Measurements from ENCODE around the gene SMAD2. TPM values are rescaled to one million over a fixed set of nuclear protein-coding genes. Genes with fewer than 3 reads are reported as not detected.

SMAD2 gene
- total RNA-seq, 1 donor from 2014 or later = 144 TPM

DNA sequence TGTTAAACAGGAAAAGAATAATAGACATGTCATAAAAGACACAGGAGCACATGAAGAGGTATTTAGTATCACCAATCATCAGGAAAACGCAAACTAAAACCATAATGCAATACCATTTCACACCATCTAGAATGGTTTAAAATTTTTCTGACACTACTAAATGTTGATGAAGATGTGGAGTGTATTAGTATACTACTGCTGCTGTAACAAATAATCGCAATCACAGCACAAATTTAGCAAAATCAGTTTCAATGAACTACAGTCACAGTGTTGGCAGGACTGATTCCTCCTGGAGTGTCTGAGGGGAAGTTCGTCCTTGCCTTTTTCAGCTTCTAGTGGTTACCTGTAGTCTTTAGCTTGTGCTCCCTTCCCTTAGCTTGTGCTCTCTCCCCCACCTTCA lies 24.1 kb downstream of the SMAD2 start:
- Histone ChIP-seq H3K27me3 (ENCODE audit: insufficient read depth, low read length) (no peaks in the 10 kb centered on the region), H3K9ac (ENCODE audit: low read length) (no peak overlapping the region), H3K9me3 (ENCODE audit: insufficient read depth, low read depth, low read length) (no peaks in the 10 kb centered on the region), H3K4me1 (ENCODE audit: insufficient read depth, low read length) (no peaks in the 10 kb centered on the region), H4K20me1 (ENCODE audit: insufficient read depth, low read length) (peaks cover 91% of the 10 kb centered on the region), H3K27ac (ENCODE audit: low read depth, low read length) (no peak overlapping the region), H2AFZ (ENCODE audit: low read depth, low read length) (no peak overlapping the region), H3K36me3 (ENCODE audit: insufficient read depth, low read length) (no peaks in the 10 kb centered on the region), H3K79me2 (ENCODE audit: insufficient read depth, low read length) (peaks cover 100% of the 10 kb centered on the region), H3K4me3 (ENCODE audit: insufficient read depth, low read depth, low read length) (no peak overlapping the region), H3K4me2 (ENCODE audit: low read length) (no peak overlapping the region)
- H3K4me3 Mint-ChIP-seq (ENCODE audit: unreplicated experiment) = no peak overlapping the region
- TF ChIP-seq, protein P1, sequence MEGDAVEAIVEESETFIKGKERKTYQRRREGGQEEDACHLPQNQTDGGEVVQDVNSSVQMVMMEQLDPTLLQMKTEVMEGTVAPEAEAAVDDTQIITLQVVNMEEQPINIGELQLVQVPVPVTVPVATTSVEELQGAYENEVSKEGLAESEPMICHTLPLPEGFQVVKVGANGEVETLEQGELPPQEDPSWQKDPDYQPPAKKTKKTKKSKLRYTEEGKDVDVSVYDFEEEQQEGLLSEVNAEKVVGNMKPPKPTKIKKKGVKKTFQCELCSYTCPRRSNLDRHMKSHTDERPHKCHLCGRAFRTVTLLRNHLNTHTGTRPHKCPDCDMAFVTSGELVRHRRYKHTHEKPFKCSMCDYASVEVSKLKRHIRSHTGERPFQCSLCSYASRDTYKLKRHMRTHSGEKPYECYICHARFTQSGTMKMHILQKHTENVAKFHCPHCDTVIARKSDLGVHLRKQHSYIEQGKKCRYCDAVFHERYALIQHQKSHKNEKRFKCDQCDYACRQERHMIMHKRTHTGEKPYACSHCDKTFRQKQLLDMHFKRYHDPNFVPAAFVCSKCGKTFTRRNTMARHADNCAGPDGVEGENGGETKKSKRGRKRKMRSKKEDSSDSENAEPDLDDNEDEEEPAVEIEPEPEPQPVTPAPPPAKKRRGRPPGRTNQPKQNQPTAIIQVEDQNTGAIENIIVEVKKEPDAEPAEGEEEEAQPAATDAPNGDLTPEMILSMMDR (IDR thresholded peaks at IDR 0.05; ENCODE audit: insufficient read depth, low read depth, low read length) = no peak
- no peak for TF ChIP-seq EZH2 (IDR thresholded peaks at IDR 0.05; ENCODE audit: insufficient read depth, low read length)
- FAIRE-seq (peak; percentile 37), DNase-seq (ENCODE audit: low read depth) (no peak)
- H3K9me3 Mint-ChIP-seq (ENCODE audit: unreplicated experiment) = peaks cover 2% of the 10 kb centered on the region
- no peaks in the 10 kb centered on the region for H3K27me3 Mint-ChIP-seq (ENCODE audit: low read depth, unreplicated experiment)
- peaks cover 16% of the 10 kb centered on the region for H3K36me3 Mint-ChIP-seq (ENCODE audit: low read depth, unreplicated experiment)
- H3K4me1 Mint-ChIP-seq (ENCODE audit: low read depth, unreplicated experiment) = peaks cover 27% of the 10 kb centered on the region
- no peak overlapping the region for H3K27ac Mint-ChIP-seq (ENCODE audit: unreplicated experiment)

DNA sequence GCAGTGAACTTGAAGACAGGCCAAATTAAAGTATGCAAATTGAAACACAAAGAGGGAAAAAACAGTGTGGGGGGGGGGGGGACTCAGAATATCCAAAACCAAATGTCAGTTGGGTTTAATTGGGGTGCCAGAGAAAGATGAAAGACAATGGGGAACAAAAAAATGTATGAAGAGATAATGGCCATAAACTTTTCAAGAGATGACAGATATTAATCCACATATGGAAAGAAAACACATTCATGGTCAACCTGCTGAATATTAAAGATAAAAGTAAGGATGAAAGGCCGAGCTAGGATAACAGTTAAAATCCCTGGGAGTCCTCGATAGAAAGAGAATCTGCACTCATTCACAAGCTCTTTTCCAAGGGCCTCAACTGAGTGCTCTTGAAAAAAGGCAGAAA lies 26.6 kb downstream of the SMAD2 start:
- peaks cover 100% of the 10 kb centered on the region for H3K79me2 ChIP-seq (ENCODE audit: insufficient read depth, low read length)
- FAIRE-seq (no peak), DNase-seq (ENCODE audit: low read depth) (no peak)
- H3K9ac ChIP-seq (ENCODE audit: low read length) = no peak overlapping the region
- Mint-ChIP-seq H3K9me3 (ENCODE audit: unreplicated experiment) (peaks cover 5% of the 10 kb centered on the region), H3K36me3 (ENCODE audit: low read depth, unreplicated experiment) (peaks cover 10% of the 10 kb centered on the region), H3K4me3 (ENCODE audit: unreplicated experiment) (no peak overlapping the region), H3K27me3 (ENCODE audit: low read depth, unreplicated experiment) (no peaks in the 10 kb centered on the region), H3K4me1 (ENCODE audit: low read depth, unreplicated experiment) (peaks cover 32% of the 10 kb centered on the region), H3K27ac (ENCODE audit: unreplicated experiment) (no peak overlapping the region)
- H3K4me1 ChIP-seq (ENCODE audit: insufficient read depth, low read length) = no peaks in the 10 kb centered on the region
- no peak overlapping the region for H2AFZ ChIP-seq (ENCODE audit: low read depth, low read length)
- H4K20me1 ChIP-seq (ENCODE audit: insufficient read depth, low read length) = peaks cover 91% of the 10 kb centered on the region
- no peak overlapping the region for H3K4me2 ChIP-seq (ENCODE audit: low read length)
- TF ChIP-seq, protein P1 (IDR thresholded peaks at IDR 0.05; ENCODE audit: insufficient read depth, low read depth, low read length) = no peak
- TF ChIP-seq EZH2 (IDR thresholded peaks at IDR 0.05; ENCODE audit: insufficient read depth, low read length) = no peak
- H3K27me3 ChIP-seq (ENCODE audit: insufficient read depth, low read length) = no peaks in the 10 kb centered on the region
- H3K27ac ChIP-seq (ENCODE audit: low read depth, low read length) = no peak overlapping the region
- no peaks in the 10 kb centered on the region for H3K9me3 ChIP-seq (ENCODE audit: insufficient read depth, low read depth, low read length)
- no peaks in the 10 kb centered on the region for H3K36me3 ChIP-seq (ENCODE audit: insufficient read depth, low read length)
- H3K4me3 ChIP-seq (ENCODE audit: insufficient read depth, low read depth, low read length) = no peak overlapping the region

DNA sequence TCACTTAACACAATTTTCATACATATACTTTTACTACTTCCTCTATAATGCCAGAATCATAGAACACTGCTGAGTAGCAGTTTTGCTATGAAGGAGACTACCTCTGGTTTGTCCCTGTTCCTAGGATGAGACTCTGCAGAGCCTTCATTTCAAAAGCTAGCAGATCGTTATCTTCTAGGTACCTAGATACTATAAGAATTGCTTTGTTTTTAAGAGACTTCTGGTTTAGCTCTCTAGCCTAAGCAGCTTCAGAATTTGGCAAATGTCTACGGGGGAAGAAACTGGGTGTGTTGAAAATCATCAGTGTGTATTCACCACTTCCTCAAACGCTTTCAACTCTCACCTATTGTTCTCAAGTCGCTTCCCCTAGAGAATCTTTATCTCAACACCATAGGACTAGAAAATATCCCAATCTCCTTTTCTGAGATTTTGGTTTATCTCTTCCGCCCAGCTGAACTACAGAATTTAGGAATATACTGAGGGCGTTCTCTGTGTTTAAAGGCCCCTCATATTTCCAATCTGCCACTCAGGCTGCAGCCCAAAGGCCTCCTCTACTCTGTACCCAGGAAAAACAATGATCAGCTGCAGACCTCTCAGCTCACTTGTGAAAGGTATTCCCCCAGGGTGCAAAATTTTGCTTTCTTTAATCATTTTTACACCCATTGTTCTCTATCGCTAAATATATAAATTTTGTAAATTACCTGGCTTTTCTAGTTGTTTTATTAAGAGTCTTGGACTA lies 28.7 kb downstream of the SMAD2 start:
- H3K4me1 ChIP-seq (ENCODE audit: insufficient read depth, low read length) = no peaks in the 10 kb centered on the region
- H3K9me3 ChIP-seq (ENCODE audit: insufficient read depth, low read depth, low read length) = no peaks in the 10 kb centered on the region
- H3K9ac ChIP-seq (ENCODE audit: low read length) = no peak overlapping the region
- no peak for DNase-seq (ENCODE audit: low read depth)
- Mint-ChIP-seq H3K27ac (ENCODE audit: unreplicated experiment) (no peak overlapping the region), H3K36me3 (ENCODE audit: low read depth, unreplicated experiment) (peaks cover 7% of the 10 kb centered on the region), H3K9me3 (ENCODE audit: unreplicated experiment) (peaks cover 5% of the 10 kb centered on the region), H3K4me3 (ENCODE audit: unreplicated experiment) (no peak overlapping the region), H3K4me1 (ENCODE audit: low read depth, unreplicated experiment) (peaks cover 46% of the 10 kb centered on the region), H3K27me3 (ENCODE audit: low read depth, unreplicated experiment) (no peaks in the 10 kb centered on the region)
- no peak for TF ChIP-seq EZH2 (IDR thresholded peaks at IDR 0.05; ENCODE audit: insufficient read depth, low read length)
- TF ChIP-seq, protein P1 (IDR thresholded peaks at IDR 0.05; ENCODE audit: insufficient read depth, low read depth, low read length) = no peak
- H3K36me3 ChIP-seq (ENCODE audit: insufficient read depth, low read length) = no peaks in the 10 kb centered on the region
- H3K27me3 ChIP-seq (ENCODE audit: insufficient read depth, low read length) = no peaks in the 10 kb centered on the region
- no peak overlapping the region for H3K27ac ChIP-seq (ENCODE audit: low read depth, low read length)
- no peak overlapping the region for H3K4me3 ChIP-seq (ENCODE audit: insufficient read depth, low read depth, low read length)
- H3K4me2 ChIP-seq (ENCODE audit: low read length) = no peak overlapping the region
- no peak overlapping the region for H2AFZ ChIP-seq (ENCODE audit: low read depth, low read length)
- H3K79me2 ChIP-seq (ENCODE audit: insufficient read depth, low read length) = peaks cover 100% of the 10 kb centered on the region
- FAIRE-seq = no peak
- H4K20me1 ChIP-seq (ENCODE audit: insufficient read depth, low read length) = peaks cover 90% of the 10 kb centered on the region

All from astrocyte (in vitro differentiated cells and primary cell).